Measurements from ENCODE around the gene PPA1. TPM values are rescaled to one million over a fixed set of nuclear protein-coding genes. Genes with fewer than 3 reads are reported as not detected.
"Not testable (repeated sequence)": the region's sequence is repeated elsewhere in the genome, so short reads cannot be mapped to it uniquely, and the experiment has no call there.

Gene PPA1
- total RNA-seq, 4 donors from 2014 or later: 14.1 to 113 (median 98.4) TPM

- Histone ChIP-seq H3K9me3 (no peaks in the 10 kb centered on the region), H3K27ac (peak overlapping the region; percentile 71 to 93 (median 79)), H3K4me1 (peaks cover 0 to 59% (median 31%) of the 10 kb centered on the region in 4 donors), H3K4me3 (no peak overlapping the region), H3K36me3 (no peaks in the 10 kb centered on the region), H3K27me3 (no peaks in the 10 kb centered on the region)
- 44 to 72% methylated on average over 2 to 3 of the region's 3 CpGs for WGBS, 2 donors (ENCODE audit: low coverage in 1 of 2)
- DNase-seq: peak; percentile 80
- in situ Hi-C loops (cut with MboI; ENCODE audit: low pct_ligation_motif_present in 1 of 4, low pct_unique_long_range_greater_than_20kb in 1 of 4, low sequenced_read_pairs in 3 of 4): no loop called here
- TF ChIP-seq EP300 (IDR thresholded peaks at IDR 0.05; ENCODE audit: low read depth) (no peak), CTCF (IDR thresholded peaks at IDR 0.05) (no peak), POLR2AphosphoS5 (IDR thresholded peaks at IDR 0.05) (peak in 2 of 3 donors; percentile 64 to 85), POLR2A (IDR thresholded peaks at IDR 0.05) (peak; percentile 41)
- intact Hi-C loops (cut with DNase I; ENCODE audit: low total_unique reads): no loop called here
Measured at GRCh38 chr10:70227548-70228320, 5.5 kb downstream of the PPA1 start.

- no peaks in the 10 kb centered on the region for H3K27me3 ChIP-seq
- 92 to 93% methylated on average over 2 of the region's 2 CpGs for WGBS, 2 donors (ENCODE audit: low coverage in 1 of 2)
- no peak for DNase-seq
- peak overlapping the region in 1 of 4 donors; percentile 29 for H3K27ac ChIP-seq
- no peak for TF ChIP-seq EP300 (IDR thresholded peaks at IDR 0.05; ENCODE audit: low read depth)
- TF ChIP-seq CTCF (IDR thresholded peaks at IDR 0.05): no peak
- no peak for TF ChIP-seq POLR2AphosphoS5 (IDR thresholded peaks at IDR 0.05)
- no peak for TF ChIP-seq POLR2A (IDR thresholded peaks at IDR 0.05)
- in situ Hi-C loops (cut with MboI; ENCODE audit: low pct_ligation_motif_present in 1 of 4, low pct_unique_long_range_greater_than_20kb in 1 of 4, low sequenced_read_pairs in 3 of 4): loop anchor here in 1 of 4 donors (5.0 kb wide), 1 partner anchor 139 kb away; no protein-coding TSS in a partner anchor
- intact Hi-C loops (cut with DNase I; ENCODE audit: low total_unique reads): no loop called here
- no peaks in the 10 kb centered on the region for H3K36me3 ChIP-seq
- no peaks in the 10 kb centered on the region for H3K9me3 ChIP-seq
- H3K4me3 ChIP-seq: no peak overlapping the region
- peaks cover 0 to 35% (median 23%) of the 10 kb centered on the region in 4 donors for H3K4me1 ChIP-seq
Measured at GRCh38 chr10:70223728-70224127, 9.5 kb downstream of the PPA1 start.

- H3K4me1 ChIP-seq: peaks cover 0 to 27% (median 15%) of the 10 kb centered on the region in 4 donors
- H3K4me3 ChIP-seq; H3K36me3 ChIP-seq; H3K27ac ChIP-seq; DNase-seq; H3K27me3 ChIP-seq; intact Hi-C loops (cut with DNase I; ENCODE audit: low total_unique reads); H3K9me3 ChIP-seq: not testable (repeated sequence)
- WGBS, 2 donors (ENCODE audit: low coverage in 1 of 2): 74 to 100% methylated on average over 2 to 9 of the region's 9 CpGs
- in situ Hi-C loops (cut with MboI; ENCODE audit: low pct_ligation_motif_present in 1 of 4, low pct_unique_long_range_greater_than_20kb in 1 of 4, low sequenced_read_pairs in 3 of 4): loop anchor here in 1 of 4 donors (5.0 kb wide), 1 partner anchor 139 kb away; no protein-coding TSS in a partner anchor
Measured at GRCh38 chr10:70222811-70223447, 10.3 kb downstream of the PPA1 start.

- DNase-seq: no peak
- H3K27me3 ChIP-seq: no peaks in the 10 kb centered on the region
- H3K36me3 ChIP-seq: peaks cover 0 to 13% (median 0%) of the 10 kb centered on the region in 4 donors
- TF ChIP-seq EP300 (IDR thresholded peaks at IDR 0.05; ENCODE audit: low read depth): no peak
- no peak for TF ChIP-seq POLR2A (IDR thresholded peaks at IDR 0.05)
- TF ChIP-seq POLR2AphosphoS5 (IDR thresholded peaks at IDR 0.05): no peak
- no peak for TF ChIP-seq CTCF (IDR thresholded peaks at IDR 0.05)
- H3K4me3 ChIP-seq: no peak overlapping the region
- H3K27ac ChIP-seq: peak overlapping the region in 1 of 4 donors; percentile 34
- peaks cover 0 to 21% (median 12%) of the 10 kb centered on the region in 4 donors for H3K4me1 ChIP-seq
- WGBS, 2 donors (ENCODE audit: low coverage in 1 of 2): 78% methylated on average over 3 of the region's 3 CpGs; no CpG with 5 or more reads in 1 of the 2 donors
- in situ Hi-C loops (cut with MboI; ENCODE audit: low pct_ligation_motif_present in 1 of 4, low pct_unique_long_range_greater_than_20kb in 1 of 4, low sequenced_read_pairs in 3 of 4): loop anchor here in 1 of 4 donors (5.0 kb wide), 1 partner anchor 140 kb away; no protein-coding TSS in a partner anchor
- intact Hi-C loops (cut with DNase I; ENCODE audit: low total_unique reads): no loop called here
- no peaks in the 10 kb centered on the region for H3K9me3 ChIP-seq
Measured at GRCh38 chr10:70222340-70222794, 10.9 kb downstream of the PPA1 start.
